ENCODE data around the gene LSM3. TPM values are rescaled to one million over a fixed set of nuclear protein-coding genes. Genes with fewer than 3 reads are reported as not detected.
"Not testable (repeated sequence)": the region's sequence is repeated elsewhere in the genome, so short reads cannot be mapped to it uniquely, and the experiment has no call there.

The LSM3 gene
- total RNA-seq, 1 donor from 2014 or later = 8.3 TPM

DNA sequence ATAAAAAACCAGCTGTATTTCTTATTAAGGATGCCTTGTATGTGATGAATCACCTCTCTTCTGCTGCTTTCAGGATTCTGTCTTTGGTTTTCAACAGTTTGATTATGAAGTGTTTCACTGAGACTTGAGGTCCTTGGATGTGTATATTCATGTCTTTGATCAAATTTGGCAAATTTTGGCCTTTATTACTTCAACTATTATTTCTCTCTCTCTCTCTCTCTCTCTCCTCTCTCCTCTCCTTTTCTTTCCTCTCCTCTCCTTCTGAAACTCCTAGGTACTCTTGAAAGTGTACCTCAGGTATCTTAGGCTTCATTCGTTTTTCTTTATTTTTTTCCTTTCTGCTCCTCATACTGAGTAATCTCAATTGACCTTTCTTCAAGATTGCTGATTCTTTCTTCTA lies 43.3 kb downstream of the LSM3 start:
- no peak for DNase-seq (ENCODE audit: low read depth in 2 of 2)

DNA sequence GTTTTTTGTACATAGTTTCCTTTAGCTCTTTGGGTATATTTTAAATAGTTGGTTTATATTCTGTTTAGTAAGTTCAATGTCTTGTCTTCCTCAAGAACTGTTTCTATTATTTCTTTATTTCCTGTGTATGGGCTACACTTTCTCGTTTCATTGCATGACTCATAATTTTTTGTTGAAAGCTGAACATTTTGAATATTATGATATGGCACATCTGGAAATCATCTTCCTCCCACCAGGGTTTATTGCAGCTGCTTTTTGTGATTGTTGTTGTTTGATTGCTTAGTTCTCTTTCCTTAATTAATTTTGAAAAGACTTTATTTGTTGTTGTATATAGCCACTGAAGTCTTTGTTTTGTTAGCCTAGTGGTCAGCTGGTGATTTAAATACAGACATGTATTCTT lies 43.8 kb downstream of the LSM3 start:
- no peak for DNase-seq (ENCODE audit: low read depth in 2 of 2)

DNA sequence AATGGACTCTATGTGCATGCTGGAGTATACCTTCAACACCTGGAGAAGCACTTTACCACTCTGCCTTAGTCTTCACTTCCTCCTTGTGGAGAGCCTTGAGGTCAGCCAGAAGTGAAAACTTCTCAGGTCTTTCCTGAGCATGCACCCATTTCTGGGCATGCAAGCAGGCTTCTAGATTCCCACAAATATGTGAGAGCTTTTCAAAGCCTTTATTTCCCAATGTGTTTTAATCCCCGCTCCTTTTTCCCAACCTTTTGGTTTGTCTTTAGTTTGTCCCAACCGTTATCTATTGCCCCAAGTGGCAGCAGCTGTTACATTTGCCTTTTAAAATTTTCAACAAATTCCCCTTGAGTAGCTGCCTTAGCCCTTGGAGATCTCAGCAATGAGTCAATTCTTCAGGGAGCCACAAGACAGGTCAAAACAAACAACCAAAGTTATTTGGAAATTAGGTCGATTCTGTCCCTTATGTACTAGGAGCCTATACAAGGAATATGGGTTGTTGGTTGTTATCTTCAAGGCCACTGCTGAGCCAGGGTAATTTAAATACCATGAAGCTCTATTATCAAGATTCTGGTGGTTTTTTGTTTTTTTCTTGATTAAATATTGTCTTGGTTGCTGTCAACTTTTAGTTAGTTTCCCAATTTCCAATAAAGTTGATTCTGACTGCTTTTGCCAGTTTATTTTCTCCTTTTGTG lies 44.4 kb downstream of the LSM3 start:
- no peak for DNase-seq (ENCODE audit: low read depth in 2 of 2)

DNA sequence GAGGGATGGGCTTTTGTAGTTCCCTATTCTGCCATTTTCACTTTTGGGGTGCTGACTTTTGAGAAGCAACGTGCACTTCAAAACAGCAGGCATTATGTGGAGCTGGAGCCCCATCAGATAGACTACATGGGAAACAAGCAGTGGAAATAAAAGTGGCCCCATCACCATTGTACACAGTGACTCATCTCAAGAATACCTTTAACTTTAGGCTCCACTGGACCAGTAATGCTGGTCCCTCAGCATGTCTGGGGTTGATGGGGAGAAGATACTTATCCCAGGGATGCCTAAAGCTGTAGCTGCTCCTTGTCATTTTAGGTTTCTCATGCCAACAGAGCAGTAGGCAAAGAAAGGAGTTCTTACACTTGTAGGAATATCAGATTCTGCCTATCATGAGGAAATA lies 45.0 kb downstream of the LSM3 start:
- DNase-seq (ENCODE audit: low read depth in 2 of 2) = no peak

DNA sequence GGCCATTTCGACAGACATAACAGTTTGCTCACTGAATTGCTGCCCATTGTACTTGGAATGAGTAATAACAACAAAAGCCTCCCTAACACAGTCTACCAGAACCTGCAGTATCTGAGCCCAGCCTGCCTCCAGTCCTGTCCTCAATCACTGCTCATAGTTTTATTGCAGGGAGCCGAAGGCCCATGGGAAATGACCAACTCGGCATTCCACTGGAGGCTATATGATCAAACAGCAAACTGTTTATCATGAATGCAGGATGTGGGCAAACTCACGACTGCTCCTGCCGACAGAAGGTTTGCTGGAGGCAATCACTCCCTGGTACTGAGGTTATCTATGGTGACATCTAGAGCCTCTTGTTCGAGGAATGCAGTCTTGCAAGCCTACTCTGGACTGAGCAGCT lies 46.3 kb downstream of the LSM3 start:
- no peak for DNase-seq (ENCODE audit: low read depth in 2 of 2)

DNA sequence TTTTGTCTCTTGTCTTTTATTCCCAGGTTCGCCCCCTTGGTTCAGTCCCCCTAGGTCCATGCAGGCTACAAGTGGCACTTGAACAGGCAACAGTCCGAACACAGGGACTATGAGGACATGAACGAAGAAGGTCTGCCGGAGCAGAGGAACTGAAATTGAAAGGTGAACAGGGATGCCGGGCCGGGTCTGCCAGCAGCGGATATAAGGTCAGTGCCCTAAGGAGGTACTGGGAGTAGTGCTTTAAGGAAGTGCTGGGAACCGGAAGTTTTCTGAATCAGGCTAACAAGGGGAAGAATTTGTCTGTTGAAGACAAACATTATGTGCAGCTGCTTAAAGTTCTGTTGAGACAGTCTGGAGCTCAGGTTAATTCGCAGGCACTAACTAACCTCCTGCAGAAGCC lies 46.8 kb downstream of the LSM3 start:
- no peak for DNase-seq (ENCODE audit: low read depth in 2 of 2)

DNA sequence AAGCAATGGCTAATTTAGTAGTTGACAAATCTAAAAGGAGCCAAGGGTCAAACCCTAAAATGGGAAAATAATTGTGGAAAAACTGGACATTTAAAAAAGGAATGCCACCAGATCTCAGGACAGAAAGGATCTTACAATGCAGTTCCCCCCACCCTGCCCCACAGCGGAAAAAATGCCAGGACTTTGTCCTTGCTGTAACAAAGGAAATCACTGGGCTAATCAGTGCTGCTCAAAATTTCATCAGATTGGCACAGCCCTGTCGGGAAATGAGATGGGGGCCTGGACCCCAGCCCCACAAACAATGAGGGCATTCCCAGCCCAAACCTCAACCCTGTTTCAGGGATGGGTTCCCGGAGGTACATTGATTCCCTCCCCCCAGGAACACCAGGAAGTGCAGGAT lies 47.7 kb downstream of the LSM3 start:
- DNase-seq (ENCODE audit: low read depth in 2 of 2) = not testable (repeated sequence)

DNA sequence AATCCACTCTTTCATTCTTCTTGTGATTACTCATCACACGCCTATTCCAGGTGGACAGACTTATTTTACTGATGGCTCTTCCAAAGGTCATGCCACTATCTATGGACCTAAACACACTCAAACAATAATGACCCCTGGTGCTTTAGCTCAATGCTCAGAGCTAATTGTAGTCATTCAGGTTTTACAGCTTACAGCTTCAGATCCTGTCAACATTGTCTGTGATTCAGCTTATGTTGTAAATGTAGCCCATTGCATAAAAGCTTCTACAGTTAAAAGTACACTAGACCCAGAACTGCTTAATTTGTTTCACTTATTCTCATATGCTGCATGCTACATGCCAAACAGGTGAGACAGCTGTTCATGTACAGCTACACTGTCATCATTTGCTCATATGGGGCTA lies 49.2 kb downstream of the LSM3 start:
- no peak for DNase-seq (ENCODE audit: low read depth in 2 of 2)

DNA sequence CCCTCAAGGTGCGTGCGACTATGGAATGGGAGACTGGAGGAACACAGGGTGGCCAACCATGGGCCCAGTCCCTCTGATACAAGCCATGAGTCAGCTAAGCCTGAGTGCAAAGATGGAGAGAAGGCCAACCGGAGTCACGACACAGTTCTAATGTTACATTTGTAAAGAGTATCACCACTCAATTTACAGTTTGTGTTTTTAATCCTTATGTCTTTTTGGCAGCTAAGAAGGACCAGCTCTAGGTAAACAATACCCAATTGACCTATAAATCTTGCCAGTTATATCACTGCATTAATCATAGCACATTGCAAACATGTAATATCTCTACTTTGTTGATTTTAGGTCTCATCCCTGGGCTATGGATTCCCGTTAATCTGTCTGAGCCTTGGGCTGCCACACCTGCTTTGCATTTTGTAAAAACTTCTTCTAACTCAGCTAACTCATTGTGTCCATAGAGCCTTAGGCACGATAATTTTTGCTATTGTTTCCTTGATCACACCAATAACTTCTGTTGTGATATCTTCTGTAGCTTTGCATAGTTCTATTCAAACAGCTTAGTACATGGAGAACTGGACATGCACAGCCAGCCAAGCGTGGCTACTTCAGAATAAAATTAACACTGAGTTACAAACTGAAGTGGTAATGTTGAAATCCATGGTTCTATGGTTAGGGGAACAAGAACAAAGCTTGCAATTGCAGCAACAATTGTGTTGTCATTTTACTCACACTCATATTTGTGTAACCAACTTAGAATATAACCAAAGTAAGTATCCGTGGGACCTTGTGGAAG lies 50.3 kb downstream of the LSM3 start:
- no peak for DNase-seq (ENCODE audit: low read depth in 2 of 2)

DNA sequence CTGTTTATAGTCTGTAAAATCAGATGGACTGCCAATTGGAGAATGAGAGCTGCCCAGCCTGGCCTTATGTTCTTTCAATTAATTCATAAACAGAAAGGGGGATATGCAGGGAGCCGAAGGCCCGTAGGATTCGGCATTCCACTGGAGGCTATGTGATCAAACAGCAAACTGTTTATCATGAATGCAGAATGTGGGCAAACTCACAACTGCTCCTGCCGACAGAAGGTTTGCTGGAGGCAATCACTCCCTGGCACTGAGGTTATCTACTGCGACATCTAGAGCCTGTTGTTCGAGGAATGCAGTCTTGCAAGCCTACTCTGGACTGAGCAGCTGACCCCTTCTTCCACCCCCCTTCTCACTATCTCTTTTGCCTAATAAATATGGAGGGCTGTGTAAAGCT lies 51.1 kb downstream of the LSM3 start:
- DNase-seq (ENCODE audit: low read depth in 2 of 2) = not testable (repeated sequence)

DNA sequence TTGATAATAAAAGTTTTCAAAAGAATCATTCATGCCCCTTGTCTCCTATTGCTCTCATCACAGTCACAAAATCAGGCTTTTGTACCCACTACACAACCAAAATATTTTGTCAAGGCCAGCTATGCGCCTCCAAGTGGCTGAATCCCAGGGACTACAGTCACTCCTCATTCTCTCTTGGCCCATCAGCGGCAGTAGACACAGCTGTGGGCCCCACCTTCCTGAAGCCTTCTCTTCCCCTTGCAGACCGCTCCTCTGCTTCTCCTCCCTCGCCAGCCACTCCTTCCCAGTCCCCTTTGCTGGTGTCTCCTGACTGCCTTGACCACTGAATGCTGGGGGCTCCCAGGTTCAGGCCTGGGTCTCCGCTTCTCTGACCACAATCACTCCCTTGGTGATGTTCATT lies 52.1 kb downstream of the LSM3 start:
- DNase-seq (ENCODE audit: low read depth in 2 of 2) = no peak

DNA sequence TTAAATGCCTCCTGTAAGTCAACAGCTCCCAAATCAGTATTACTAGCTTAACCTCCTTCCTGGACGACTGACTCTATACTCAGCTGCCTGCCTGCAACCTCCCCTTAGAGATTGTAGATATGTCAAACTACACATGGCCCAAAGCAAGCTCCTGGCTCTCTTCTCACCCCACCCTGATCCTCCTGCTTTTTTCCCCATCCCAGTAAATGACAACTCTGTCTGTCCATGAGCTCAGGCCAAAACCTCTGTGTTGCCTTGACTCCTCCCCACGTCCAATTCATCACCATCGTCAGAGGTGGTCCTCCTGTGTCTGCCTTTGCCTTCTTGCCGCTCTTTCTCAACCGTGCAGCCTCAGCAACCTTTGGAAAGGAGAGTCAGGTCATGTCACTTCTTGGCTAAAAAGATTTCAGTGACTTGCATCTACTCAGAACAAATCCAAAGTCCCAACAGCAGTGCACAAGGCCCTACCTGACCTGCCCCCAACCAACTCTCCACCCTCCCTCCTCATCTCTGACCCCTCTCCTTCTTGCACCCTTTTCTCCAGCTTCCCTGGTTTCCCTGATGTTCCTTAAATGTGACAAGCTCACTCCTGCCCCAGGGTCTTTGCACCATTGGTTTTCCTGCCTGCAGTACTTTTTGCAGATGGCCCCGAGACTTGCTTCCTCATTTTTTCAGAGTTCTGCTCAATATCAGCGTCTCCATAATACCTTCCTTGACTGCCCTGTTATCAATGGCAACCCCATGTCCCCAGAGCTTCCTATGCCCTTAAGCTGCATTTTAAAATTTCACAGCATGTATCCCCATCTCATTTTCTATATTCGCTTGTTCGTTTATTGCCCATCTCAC lies 52.8 kb downstream of the LSM3 start:
- DNase-seq (ENCODE audit: low read depth in 2 of 2) = no peak

DNA sequence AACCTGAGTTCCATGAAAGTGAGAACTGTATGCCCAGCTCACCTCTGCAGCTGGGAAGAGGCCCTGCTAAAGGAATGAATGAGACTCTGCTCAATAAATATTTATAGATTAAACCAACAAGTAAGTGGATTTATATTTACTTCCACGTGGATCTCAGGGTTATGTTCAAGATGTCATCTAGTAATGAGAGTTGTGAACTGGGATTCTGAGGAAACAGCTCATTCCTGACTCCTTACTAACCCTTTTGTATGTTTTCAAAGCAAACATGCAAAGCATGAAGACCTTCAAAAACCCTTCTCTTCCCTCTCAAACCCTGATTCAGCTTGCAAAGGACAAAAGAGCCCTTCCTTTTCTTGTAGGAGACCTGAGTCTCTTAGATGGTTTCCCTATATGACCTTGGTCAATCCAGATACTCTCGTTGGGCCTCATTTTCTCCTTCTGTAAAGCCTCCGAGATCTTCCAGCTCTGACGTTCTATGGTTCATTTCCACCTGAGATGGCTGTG lies 53.4 kb downstream of the LSM3 start:
- no peak for DNase-seq (ENCODE audit: low read depth in 2 of 2)

DNA sequence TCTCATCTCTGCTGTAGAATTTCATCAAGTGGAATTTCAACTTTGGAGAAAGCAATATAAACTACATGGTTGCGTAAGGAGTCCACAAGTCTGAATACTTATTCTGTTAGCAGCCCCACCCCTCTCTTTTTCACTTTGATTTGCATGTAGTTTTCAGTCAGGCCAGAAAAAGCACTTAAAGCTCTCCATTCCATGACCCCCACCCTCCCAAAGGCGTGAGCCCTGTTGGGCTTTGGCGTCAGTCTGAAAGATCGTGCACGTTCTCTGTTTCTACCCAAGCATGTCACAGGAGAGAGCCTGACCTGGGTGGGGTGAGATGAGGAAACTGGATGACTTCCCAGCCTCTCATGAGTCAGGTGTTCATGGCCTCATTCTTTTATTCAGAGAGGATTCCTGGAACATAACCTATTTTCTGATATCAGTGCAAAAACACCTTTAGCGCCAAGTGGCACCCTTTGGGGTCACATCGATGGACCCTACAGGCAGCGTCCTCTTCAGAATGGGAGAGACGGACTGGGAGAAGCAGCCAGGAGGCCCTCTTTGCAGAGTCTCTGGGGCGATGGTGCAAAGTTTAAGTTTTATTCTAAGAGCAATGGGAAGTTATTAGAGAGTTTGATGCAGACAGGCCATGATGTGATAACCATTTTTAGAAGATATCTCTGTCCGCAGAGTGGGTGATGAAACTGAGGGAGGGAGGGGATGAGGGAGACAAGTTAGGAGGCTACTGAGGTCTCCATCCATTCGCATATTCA lies 55.8 kb downstream of the LSM3 start:
- DNase-seq (ENCODE audit: low read depth in 2 of 2) = peak in 1 of 2 donors; percentile 11

DNA sequence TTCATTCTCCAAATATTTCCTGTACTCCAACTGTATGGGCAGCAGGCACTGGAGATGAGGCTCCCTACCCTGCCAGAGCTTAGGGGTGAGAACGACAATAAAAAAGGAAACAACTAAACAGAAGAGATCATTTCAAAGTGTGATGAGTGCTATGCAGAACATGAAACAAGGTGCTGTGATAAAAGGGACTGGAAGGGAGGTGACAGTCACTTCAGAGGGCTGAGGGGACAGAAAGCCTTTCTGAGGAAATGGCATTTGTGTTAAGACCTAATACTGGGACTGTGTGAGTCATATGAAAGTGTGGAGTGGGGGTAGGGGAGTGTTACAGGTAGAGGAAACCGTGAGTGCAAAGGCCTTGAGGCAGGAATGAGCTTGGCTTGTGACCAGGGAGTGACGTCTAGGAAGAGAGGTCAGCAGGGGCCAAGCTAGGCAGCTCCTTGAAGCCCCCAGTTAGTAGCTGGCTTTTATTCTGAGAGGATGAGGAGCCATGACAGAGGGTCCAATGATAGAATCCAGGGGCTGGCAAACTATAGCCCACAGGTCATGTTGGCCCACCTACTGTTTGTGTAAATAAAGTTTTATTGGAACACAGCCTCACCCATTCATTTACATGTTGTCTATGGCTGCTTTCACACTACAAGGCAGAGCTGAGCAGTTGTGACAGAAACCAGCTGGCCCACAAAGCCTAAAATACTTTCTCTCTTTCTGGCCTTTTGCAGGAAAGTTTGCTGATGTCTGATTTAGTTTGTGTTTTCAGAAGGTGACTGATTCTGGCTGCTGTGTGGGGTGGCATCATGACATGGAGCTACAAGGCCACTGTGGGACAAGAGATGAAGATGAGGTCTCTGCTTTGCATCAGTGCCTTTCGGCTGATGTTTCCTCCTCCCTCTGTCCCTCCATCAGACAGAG lies 56.6 kb downstream of the LSM3 start:
- no peak for DNase-seq (ENCODE audit: low read depth in 2 of 2)

DNA sequence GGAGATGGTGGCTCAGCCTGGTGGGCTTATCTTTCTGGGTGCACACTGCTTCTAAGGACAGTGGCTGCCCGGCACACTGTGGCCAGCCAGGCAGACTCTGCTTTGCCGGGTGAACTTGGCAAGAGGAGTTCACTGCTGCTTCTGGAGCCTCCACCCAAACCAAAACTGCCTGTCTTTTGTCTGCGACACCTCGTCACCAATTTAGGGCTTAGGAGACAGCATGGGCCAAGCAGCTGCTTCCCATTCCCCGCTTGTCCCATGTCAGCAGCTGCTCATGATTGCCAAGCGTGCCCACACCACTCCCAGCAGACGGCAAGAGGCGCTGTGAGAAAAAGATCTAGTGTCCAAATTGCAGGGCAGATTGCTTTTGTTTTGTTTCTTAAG lies 57.3 kb downstream of the LSM3 start:
- no peak for DNase-seq (ENCODE audit: low read depth in 2 of 2)

DNA sequence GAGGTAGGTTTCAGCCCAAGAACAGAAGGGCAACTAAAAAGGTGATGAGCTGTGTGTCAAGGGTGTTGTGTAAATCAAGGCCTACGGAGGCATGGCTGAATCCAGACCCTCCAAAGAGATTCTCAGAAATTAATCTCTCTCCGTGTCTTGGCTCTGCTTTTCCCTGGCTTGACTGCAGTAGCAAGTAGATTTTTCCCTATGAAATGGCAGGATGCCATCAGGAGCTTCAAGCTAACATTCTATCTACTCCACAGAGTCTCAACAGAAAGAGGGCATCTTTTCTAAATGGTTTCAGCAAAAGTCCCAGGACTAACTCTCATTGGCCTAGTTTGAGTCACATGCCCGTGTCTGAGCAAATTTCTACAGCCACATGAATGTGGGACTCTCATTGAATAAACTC lies 58.3 kb downstream of the LSM3 start:
- DNase-seq (ENCODE audit: low read depth in 2 of 2) = no peak

DNA sequence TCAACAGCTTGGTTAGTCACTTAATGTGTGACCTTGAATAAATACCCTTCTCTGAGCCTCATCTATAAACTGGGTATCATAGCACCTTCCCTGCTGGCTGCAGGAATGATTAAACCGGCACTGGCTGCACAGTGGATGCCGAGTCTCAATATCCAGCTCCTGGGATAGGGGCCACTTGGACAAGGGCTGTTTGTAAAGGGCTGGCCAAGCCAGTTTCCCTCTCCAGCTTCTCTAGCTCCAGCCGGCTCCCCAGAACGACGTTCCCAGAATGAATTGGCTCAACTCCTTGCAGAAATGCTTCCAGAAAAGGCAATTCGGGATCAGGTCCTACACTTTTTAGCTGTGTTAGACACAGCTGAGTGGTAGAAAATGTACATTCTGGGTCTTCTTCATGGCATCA lies 58.8 kb downstream of the LSM3 start:
- no peak for DNase-seq (ENCODE audit: low read depth in 2 of 2)

DNA sequence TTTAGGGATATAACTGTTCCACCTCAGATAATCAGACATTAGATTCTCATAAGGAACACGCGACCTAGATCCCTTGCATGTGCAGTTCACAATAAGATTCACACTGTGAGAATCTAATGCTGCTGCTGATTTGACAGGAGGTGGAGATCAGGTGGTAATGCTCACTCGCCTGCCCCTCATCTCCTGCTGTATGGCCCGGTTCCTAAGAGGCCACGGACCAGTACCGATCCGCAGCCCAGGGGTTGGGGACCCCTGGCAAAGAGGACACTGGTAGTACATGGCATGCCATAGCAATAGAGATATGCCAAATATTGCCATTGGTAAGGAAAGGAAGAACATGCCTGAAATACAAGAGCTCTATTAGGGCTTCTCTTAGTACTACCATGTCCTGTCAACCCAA lies 59.7 kb downstream of the LSM3 start:
- no peak for DNase-seq (ENCODE audit: low read depth in 2 of 2)

DNA sequence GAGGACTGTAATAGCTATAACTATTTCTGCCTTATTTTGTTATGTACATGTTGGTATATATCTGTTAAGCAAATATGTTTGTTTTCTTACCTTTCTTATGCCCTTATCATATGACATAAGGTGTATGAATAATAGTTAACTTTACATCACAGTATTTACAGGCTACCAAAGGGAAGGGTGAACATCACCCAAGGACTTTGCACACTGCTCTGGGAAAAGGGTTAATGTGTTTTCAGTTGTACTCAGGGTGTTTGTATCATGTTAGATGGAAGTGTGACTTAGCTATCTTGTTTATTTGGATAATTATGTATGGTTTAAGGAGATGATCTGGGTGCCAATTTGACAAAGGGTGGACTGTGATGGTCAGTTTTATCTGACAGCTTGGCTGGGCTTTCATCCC lies 60.3 kb downstream of the LSM3 start:
- no peak for DNase-seq (ENCODE audit: low read depth in 2 of 2)

Data from dermis microvascular lymphatic vessel endothelial cell (primary cell).